Suppressor macrophage treated with lipopolysaccharide for 1 hour (primary cell): Measurements from ENCODE around the gene ZSCAN20.

Experiments
- DNase-seq, 3 donors: peaks; one replicate each; pipeline ENCODE4 v3.0.0-alpha.2; 2020 to 2022

The ZSCAN20 gene

DNA sequence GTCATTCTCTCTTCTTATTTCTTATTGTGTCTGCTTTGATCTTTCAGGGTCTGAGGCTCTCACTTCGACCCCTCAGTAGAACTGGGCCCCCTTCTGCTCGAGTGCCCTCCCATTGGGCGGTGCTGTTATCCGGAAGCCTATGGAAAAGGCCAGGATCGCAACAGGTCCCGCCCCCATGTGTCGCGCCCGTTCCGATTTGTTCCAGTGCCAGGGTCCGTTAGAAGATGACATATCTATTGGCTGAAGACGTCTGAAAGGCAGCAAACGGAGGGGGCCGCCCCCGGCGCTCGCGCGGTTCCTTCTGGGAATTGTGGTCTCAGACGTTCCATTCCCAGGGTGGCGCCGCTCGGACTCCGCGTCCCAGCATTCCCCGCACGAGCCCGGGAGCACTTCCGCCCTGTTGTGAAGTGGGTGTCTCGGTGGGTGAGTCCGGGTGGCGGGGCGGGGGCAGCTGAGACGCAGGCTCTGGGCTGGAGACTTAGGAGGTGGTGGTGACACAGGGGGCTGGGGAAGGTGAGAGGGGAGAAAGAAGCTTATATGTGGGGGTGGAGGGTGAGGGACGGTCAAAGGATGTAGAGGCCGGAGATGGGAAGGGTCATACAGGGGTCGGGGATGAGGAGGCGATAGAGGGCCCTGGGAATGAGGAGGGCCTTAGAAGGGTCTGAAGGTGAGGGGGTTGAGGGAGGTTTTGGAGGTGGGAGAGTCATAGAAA is at the start of gene ZSCAN20:
ZSCAN20 (plus strand) TSS at position 377 of the 712 bp plus-strand sequence. CDS start 6,644 bp downstream, outside the sequence.
- DNase-seq, result peak; percentile 96

DNA sequence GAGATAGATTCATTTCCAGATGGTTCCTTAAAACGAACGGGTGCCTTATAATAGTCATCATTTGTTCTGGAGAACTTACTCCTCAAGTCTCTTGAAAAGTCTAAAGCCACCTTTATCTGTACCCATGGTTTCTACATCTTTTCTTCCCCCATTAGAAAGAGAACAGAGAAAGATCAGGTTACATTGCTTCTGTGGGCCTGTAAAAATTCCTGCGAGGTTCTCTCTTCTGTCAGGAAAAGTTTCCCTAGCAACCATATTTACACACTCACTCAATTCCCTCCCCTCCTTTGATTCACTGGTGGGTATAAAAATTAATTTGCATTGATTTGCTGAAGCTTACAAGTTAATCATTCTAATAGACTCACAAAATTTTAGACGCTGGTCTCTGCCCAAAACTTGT is 48.2 kb upstream of the ZSCAN20 start:
- DNase-seq, result no peak

DNA sequence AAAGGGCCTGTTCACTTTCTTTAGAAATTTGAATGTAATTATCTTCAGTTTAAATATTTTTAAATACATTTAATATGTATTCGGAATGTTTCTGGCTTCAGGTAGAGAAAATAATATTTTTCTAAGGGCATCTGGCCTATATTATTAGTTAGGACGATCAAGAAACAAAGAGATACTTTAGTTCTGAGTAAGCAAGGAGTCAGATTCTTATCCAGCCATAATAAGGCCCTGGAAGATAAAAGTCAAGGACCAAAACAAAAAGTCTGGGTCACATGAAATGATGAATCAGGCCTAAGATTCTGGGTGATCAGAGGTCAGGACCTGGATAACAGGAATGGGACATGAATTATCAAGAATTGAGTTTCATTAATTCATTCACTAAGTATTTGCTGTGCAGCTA is 47.8 kb upstream of the ZSCAN20 start:
- DNase-seq, result no peak

DNA sequence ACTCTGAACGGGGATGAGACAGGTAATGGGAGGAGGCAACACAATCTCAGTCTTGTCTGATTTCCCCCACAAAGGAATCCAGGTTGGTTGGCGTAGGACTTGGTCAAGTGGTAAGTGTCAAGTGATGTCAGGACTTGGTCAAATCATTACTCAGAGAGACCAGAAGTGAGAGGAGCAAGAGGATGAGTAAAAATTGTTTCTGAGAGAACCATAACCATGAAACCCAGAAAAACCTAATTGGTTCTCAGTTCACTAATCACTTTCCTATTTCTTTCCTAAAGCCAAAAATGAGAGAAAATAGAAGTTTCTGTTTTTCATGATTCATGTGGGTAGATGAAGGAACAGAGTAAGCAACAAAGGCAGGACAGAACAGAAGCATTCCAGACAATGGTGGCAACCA is 46.5 kb upstream of the ZSCAN20 start:
- no peak for DNase-seq

DNA sequence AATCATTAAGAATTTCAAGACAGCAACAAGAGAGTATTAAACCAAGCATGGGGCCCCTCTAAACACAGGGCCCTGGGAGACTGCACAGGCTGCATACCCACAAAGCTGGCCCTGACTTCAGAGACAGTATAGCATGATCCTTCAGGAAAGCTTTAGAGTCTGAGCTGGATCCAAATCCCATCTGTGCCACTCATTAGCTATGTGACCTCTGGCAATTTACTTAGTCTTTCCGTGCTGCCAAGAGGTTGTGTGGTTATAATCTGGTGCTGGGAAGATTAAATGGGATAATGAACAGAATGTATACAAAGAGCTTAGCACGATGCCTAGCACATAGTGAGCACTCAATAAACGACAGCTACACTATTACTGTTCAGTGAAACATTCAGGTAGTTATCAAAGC is 45.5 kb upstream of the ZSCAN20 start:
- no peak for DNase-seq

DNA sequence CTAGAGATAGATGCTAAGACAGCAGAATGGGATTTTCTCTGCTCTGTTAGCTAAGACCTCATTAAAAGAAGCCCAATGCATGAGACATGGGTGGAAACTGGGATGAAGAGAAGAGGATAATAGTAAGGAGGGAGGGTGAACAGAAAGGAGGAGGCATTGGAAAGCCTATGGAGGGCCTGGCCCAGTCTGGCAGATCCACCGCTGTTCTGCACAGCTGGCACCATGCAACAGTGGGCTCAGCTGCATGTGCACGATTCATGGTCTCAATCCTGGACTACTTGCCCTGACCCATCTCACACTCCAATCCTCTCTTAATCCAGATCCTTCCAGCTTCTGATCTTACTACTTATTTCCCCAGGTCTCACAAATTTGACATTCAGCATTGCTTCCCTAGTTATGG is 43.8 kb upstream of the ZSCAN20 start:
- no peak for DNase-seq

DNA sequence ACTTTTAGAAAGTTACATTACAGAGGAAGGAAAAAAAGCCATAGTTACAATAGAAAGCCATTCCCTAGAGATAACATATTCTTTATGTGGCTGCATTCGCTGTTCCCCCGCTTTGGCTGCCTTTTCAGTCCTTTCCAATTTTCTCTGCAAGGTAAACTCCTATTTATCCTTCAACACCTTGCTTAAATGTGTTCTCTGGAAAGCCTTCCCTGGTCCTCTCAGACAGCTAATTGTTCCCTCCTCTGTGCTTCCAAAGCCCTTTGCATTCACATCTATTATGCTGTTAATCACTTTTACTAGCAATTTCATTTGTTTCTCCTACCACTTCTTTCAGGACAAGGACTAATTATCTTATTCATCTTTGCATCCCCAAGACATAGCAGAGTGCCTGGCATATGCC is 43.1 kb upstream of the ZSCAN20 start:
- DNase-seq, result no peak

DNA sequence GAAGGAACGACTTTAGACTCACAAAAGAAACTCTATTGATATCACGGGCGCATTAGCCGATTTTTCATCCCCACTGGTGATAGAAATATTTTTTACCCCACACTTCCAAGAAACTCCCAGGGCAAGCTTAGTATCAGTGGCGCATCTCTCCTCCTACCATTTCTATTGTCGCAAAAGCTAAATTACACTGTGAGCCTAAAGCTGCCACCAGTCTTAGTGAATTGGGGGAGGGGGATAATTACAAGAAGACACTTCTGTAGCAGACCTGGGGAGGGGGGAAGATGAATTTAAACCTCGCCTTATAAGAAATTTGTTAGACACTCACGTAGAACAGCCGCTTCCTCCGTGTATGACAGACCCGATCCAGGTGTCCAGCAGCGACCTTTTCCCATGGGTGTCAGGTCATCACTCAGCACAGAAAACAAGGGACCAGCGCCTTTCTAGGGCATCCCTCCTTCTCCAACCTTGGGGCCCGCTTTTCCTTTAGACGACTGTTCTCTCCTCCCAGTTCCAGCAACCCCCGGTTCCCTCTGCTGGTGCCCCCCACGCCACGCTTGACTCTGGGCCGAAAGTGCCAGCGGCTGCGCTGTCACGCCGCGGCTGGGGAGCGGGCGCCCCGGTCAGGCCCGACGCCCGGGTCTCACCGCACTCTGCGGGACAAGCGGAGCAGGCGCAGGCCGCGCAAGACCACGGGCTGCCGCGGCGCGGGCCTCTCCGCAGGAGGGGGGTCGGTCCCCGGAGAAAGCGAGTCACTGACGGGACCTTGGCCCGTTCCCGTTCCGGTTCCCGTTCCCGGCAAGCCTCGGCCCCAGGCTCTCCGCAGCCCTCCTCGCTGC is 42.4 kb upstream of the ZSCAN20 start:
- no peak for DNase-seq

DNA sequence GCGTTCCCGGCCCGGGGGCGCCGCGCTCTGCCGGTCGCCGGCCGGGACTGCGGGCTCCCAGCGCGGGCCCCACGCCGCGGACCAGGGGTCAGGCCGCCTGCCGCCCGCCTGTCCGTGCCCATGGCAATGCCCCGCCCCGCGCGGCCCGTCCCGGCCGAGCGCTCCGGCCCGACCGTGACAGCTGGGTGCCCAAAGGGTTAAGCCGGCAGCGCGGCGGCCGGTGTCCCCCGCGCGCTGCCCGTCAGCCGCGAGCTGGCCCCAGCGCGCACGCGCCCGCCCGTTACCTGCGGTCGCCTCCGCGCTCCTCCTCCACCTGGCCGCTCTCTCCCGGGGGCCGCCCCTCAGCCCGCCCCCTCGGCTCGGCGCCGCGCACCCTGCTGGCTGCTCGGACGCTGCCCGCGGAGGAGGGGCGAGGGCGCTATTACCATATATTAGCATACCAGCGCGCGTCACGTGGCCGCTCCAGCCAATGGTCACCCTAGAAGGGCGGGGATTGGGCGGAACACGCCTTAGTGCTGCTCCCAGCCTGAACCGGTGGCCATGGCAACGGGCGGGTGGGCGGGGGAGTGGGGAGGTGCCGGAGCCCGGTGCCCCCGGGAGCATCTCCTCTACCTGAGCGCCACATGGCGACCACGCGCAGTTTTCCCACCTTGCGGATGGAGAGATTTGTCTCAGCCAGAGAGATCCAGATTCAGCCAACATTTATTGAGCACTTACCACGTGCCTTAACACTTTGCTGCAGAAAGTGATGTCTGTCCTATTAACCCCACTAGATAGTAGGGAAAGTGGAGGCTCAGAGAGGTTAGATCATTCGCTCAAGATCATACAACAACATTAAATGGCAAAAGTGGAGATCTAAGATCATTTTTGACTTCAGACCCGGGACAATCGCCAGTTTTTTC is 41.5 kb upstream of the ZSCAN20 start, which contains the start of gene PHC2:
PHC2 (minus strand) TSS at position 404 of the 902 bp plus-strand sequence. CDS start 55,556 bp downstream, outside the sequence.
- peak; percentile 98 to 99 (median 98) for DNase-seq

DNA sequence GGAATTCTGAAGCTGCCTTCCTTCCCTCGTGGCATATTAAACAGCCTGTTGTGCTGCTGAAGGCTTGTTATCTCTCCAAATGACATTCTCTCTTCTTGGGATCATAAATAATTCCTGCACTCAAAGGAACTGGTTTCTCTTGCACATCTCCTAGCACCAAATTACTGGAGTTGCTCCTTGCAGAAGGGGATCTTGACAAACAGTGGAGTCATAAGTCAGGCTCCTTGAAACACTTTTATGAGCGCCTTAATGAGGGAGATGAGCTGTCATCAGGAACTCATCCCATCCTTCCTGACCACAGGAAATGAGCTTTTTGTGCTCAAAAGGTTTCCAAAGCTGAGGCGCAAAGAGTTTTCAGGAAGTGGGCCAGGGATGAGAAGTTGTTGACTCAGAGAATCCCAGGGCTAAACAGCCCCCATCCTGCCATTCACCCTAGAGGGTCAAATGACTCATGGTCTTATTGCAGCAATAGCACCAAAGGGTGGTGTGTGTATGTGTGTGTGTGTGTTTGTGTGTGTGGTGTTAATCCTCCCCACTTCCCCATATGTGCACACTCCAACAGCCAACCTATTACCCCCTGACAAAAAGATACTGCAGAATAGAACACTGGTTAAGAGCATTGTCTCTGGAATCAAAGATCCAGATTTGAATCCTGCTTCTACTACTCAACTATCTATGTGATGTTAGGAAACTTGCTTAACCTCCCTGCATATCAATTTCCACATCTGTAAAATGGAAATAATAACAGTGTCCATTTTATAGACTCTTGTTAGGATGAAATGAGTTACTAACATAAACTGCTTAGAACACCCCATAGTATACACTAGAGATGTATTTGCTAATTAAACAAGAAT is 38.7 kb upstream of the ZSCAN20 start:
- DNase-seq, result peak; percentile 95 to 99 (median 98)

DNA sequence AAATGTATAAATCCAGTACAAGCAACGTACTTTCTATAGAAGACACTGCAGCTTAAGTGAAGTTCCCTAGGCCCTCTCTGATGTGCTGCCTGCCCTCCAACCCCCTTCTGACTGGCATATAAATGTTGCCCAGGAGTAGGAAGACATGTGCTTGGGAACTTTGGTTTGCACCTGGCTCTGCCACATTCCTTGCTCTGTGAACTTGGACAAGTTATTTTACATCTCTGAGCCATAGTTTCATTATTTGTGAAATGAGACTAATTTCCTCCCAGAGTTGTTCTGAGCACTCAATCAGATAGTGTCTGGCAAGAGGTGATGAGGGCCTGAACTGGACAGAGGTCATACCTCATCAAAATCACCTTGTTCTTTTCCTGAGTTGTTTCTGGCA is 38.1 kb upstream of the ZSCAN20 start:
- no peak for DNase-seq

DNA sequence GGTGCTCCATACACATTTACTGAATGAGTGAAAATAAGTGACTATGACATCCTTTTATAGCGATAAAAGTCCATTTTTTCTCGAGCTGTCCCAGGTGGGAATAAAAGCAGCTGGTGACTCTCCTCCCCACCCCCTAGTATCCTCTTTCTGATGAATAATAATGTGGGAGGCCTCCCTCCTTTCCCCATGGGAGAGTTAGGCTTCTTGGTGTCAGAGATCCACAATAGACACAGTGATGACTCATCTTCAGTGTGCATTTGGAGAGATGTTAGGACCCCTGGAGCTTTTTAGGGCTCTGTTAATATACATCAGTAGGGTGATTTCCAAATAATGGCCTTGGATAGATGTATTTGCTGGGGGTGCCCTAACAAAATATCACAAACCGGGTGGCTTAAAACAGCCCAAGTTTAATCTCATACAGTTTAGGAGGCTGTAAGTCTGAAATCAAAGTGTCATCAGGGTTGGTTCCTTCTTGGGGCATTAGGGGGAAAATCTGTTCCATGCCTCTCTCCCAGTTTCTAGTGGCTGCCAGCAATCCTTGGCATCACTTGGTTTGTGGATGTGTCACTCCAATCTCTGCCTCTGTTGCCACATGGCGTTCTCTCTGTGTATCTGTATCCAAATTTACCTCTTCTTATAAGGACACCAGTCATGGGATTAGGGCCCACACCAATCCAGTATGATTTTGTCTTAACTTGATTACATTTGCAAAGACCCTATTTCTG is 37.2 kb upstream of the ZSCAN20 start:
- peak; percentile 46 to 79 (median 57) for DNase-seq

DNA sequence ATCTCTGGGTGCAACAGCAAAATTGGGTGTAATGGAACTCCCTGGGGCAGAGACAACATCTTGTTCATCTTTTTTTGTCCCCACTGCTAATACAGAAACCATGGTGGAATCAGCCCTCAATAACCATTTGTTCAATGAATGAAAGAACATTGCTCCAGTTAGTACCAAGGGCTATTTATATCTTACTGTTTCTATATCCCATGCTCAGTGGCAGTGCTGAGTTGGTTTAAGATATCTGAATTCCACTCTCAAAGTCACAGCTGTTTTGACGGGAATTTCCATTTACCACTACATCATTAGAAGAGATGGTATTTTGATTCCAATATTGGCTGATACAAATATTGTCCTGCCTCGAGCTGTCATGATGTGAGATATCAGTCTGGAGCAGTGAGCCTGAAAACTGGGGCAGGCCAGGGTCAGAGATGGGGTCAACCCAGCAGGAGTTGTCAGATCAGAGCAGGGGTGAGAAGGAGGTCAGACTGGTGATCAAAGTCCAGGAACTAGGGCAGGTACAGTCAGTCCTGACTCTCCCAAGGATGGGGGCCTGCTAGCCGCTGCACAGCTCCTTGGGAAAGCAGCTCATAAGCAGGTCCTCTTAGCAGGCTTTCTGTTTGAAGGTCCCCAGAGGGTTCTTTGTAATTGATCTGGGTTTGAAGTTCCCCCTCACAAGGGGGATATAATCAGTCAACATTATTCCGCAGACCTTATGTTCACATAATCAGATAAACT is 35.7 kb upstream of the ZSCAN20 start:
- DNase-seq, result no peak

DNA sequence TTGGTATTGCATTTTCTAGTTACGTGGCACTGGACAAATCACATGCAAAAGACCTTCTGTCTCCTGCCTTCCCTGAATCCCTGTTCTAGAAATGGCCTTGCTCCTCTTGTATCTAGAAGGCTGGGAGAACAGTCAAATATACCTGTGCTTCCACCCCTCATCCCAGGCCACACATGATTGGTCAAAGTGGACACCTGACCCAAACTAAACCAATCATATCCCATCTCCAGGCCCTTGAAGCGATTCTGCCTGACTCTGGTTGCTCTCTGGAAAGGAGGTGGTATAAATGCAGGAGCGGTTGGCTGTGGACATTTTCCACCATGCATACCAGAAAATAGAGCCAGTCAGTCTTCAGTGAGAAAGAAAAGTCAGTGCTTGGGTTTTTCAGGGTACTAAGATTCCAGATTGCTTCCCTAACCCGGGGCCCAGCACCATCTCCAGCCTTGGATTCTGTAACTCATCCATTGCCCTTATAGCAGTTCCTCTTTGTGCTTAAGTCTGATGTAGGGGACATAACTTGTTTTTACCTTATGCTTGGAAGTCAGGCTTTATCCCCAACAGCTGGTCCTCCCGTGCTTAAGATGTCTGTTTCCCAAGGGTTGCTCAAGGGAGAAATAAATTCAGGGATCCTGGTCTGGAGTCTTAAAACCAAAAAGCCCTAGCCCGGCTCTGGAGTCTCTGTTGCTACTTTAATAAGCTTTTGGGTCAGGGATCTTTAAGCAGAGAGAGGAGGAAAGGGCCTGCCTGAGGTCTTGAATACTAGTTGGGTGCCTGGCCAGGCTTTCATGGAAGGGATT is 33.9 kb upstream of the ZSCAN20 start:
- DNase-seq, result no peak

DNA sequence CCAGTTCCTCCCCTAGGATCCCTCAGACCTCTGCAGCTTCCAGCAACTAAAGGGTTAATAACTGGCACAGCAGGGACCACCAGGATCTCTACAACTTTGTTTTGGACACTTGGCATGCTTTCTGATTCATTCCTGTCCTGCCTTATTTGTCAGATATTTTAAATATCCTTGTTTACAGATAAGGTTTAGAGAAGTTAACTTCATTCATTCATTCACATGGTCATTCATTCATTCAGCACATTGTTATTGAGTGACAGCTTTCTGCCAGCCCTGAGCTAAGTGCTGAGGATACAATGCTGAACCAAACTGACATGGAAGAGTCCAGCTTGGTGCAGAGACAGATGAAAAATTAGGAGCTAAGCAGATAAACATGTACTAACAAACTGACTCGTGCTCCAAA is 32.8 kb upstream of the ZSCAN20 start:
- DNase-seq, result no peak

DNA sequence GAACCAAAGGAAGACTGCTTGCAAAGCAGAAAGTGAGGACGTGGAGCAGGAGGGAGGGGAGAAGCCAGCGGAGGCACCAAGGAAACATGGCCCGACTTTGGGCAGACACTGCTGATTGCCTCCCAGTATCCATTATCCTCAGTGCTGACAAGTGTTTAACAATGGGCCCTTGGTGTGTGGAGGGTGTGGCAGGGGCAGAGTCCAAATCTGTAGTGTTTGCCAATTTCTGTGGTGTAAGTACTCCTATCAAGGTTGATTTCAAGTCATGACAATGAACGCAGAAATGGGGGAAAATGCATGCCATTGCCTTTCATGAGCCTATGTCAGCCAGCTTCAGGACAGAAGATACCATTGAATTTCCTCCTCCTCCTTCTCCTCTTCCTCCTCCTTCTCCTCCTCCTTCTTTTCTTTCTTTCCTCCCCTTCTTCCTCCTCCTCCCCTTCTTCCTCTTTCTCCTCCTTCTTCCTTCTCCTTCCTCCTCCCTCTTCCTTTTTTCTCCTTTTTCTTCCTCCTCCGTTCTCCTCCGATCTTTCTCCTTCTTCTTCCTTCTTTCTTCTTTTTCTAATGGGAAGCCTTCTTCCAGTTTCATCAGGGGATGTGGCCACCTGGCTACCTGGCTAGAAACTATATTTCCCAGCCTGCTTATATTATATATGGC is 31.2 kb upstream of the ZSCAN20 start:
- DNase-seq, result no peak

DNA sequence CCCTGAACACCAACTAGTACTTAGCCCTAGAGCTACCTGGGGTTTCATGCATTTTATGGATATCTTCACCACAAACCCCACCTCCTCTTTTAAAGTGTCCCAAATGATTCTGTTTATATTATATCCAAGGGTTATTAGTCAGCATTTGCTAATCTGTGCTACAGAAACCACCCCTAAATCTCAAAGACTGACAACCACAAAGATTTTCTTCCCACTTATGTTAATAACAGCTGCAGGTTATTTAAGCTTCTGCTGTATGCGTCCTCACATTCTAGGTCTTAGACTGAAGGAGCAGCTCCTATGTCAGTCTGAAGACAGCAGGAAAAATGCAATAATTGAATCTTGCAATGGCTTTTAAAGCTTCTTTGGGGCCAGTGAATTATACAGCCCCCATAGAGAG is 30.3 kb upstream of the ZSCAN20 start:
- DNase-seq, result no peak

DNA sequence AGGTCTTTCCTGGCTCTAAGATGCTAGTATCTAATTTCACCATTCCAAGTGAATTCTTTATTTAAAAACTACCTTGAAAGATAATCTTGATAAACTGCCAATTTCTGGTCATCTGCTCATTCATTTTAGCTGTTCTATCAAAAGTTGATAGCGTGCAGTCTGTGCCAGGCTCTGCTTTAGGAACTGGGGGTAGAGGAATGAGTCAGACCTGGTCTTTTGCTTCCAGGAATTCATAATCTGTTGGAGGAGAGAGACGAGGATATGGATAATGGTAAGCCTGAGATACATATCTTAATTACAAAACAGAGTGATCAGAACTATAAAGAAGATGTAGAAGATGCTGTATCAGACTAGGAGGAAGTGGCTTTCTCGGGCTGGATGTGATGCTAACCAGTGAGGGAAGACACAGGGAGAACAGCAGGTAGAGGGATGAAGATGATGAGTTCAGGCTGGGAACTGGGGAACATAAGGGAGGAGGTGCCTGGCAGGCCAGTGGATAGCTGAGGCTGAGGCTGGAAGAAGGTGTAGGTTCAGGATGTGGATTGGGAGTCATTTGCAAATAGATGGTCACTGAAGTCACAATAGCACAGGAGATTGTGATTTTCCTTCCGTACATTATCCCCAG is 29.3 kb upstream of the ZSCAN20 start:
- DNase-seq, result no peak

DNA sequence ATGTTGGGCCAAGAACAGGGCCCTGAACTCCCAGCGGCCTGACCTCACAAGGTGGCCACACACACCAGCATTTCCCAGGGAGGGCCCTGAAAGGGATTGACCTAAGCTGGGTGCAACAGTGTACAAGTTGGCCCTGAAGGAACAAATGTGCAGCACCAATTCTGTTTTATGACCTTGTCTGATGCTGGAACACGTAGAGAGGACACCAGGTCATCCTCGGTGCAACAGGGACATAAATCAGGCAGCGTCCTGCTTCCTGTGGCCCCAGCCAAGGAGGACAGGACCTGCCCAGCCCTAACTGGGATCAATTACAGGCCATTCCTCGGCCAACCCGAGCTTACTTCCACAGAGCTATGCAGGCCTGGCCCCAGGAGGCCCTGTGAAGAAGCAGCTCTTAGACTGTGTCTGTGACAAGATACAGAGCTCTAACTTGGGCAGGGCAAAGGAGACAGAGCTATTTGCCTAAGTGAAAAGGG is 28.7 kb upstream of the ZSCAN20 start:
- DNase-seq, result no peak
